ENCODE results near the gene TBC1D24. TPM values are rescaled to one million over a fixed set of nuclear protein-coding genes. Genes with fewer than 3 reads are reported as not detected.

Gene TBC1D24
- total and polyA plus RNA-seq, 9 of the 15 experiments (the other 6 are each of a cell fraction or from before 2014, with no cell fraction given), result 1.7 to 22.6 (median 7.2) TPM

- TF ChIP-seq XRCC5 (IDR thresholded peaks at IDR 0.05; ENCODE audit: low read depth, low read length) (peak; percentile 32; the same call in 1 of the 2 replicates), RBM34 (IDR thresholded peaks at IDR 0.05; ENCODE audit: borderline replicate concordance, insufficient read depth, low read length) (no peak), CHD7 (IDR thresholded peaks at IDR 0.05; ENCODE audit: low read depth, low read length) (no peak), NFE2 (IDR thresholded peaks at IDR 0.05; ENCODE audit: low read depth) (0 out of 2 replicates have a peak, but pooled peaks have one; percentile 22), ZBTB11 (CRISPR knock-in tag; IDR thresholded peaks at IDR 0.05) (no peak; a peak in 1 of 6 replicates), CC2D1A (IDR thresholded peaks at IDR 0.05) (no peak), KAT7 (CRISPR knock-in tag; IDR thresholded peaks at IDR 0.05; ENCODE audit: borderline replicate concordance) (0 out of 2 replicates have a peak, but pooled peaks have one; percentile 16), ZNF507 (tag; conservative IDR thresholded peaks at IDR 0.05) (no peak), TBP (optimal IDR thresholded peaks at IDR 0.05; ENCODE audit: low read depth, low read length) (peak; percentile 54), ATF1 (CRISPR knock-in tag; IDR thresholded peaks at IDR 0.05) (peak; percentile 41; the same call in 1 of the 2 replicates), ATF1 (tag; IDR thresholded peaks at IDR 0.05) (peak; percentile 87)
Measured at GRCh38 chr16:2531696-2532493, 57.0 kb downstream of the TBC1D24 start (continued).
